Measurements from ENCODE around the gene LRP5. TPM values are rescaled to one million over a fixed set of nuclear protein-coding genes. Genes with fewer than 3 reads are reported as not detected.

Gene LRP5
- total and polyA plus RNA-seq, 9 of the 15 experiments (the other 6 are each of a cell fraction or from before 2014, with no cell fraction given) = 0.48 to 44.2 (median 13.5) TPM

GRCh38 chr11:68282141-68282860, 30.1 kb upstream of the LRP5 start:
- no peaks in the 10 kb centered on the region for H3K9me1 ChIP-seq (ENCODE audit: control insufficient read depth, insufficient read depth, low read length)
- no peaks in the 10 kb centered on the region for H3K27me3 ChIP-seq (ENCODE audit: control insufficient read depth in 2 of 2, insufficient read depth in 2 of 2, low read length in 2 of 2)
- peak overlapping the region; percentile 44; the same call in 2 of the 3 replicates for H3K27ac ChIP-seq (ENCODE audit: extremely low read depth, low read depth, low read length)
- POLR2A ChIA-PET = interaction anchor here (0.6 kb wide), 1 partner anchor 30 kb away, joined by 3 read pairs; the partner anchor contains the start of gene LRP5
- H3K79me2 ChIP-seq (ENCODE audit: control insufficient read depth, insufficient read depth, low read length) = no peaks in the 10 kb centered on the region
- H3K9ac ChIP-seq (ENCODE audit: insufficient read depth in 1 of 2, low read depth in 2 of 2, low read length in 2 of 2) = peak overlapping the region; percentile 15 to 36; a peak in 1 of 4 replicates
- 19% methylated on average over 15 of the region's 15 CpGs for WGBS (ENCODE audit: insufficient coverage, low coverage, missing lambda C conversion rate)
- peaks cover 5 to 11% of the 10 kb centered on the region in 2 experiments; a peak in 4 of 5 replicates for H3K4me1 ChIP-seq (replicated peaks in 1 of 2; ENCODE audit: control insufficient read depth in 2 of 2, insufficient read depth in 2 of 2, low read length in 2 of 2)
- H3K4me3 ChIP-seq = no peak overlapping the region
- H3K9me3 ChIP-seq (replicated peaks; ENCODE audit: control insufficient read depth, insufficient read depth, low read depth, low read length) = no peaks in the 10 kb centered on the region; the same call in 1 of the 2 replicates
- peak; percentile 73 for FAIRE-seq
- no TSS peak for BruUV-seq (replicated peaks)
- H3K36me3 ChIP-seq (ENCODE audit: control insufficient read depth, insufficient read depth, low read length) = no peaks in the 10 kb centered on the region
- H2AFZ ChIP-seq (ENCODE audit: low read depth, low read length) = peak overlapping the region; percentile 83
- intact Hi-C loops (cut with micrococcal nuclease) (no loop called here), in situ Hi-C loops (cut with MboI) (no loop called here)
- peak overlapping the region; percentile 59 for H3K4me2 ChIP-seq (ENCODE audit: insufficient read depth, low read length)
- no peaks in the 10 kb centered on the region for H4K20me1 ChIP-seq (replicated peaks; ENCODE audit: control insufficient read depth, insufficient read depth, low read length)
- ATAC-seq = peak; percentile 74
- DNase-seq (ENCODE audit: extremely low read depth in 1 of 4, low spot score in 3 of 4) = peak in 3 of 4 experiments; percentile 17 to 49 (median 43)
- CTCF ChIA-PET (ENCODE audit: low intra/inter-chr PET ratio) = no interaction called here
- TF ChIP-seq MXD1 (CRISPR knock-in tag; IDR thresholded peaks at IDR 0.05; ENCODE audit: borderline replicate concordance, poor library complexity, severe bottlenecking) (no peak), ZNF146 (CRISPR knock-in tag; IDR thresholded peaks at IDR 0.05; ENCODE audit: unreplicated experiment) (no peak), CSDE1 (IDR thresholded peaks at IDR 0.05) (no peak), ZNF175 (CRISPR knock-in tag; IDR thresholded peaks at IDR 0.05; ENCODE audit: low read depth) (peak; percentile 91; the same call in 1 of the 2 replicates), ZNF431 (CRISPR knock-in tag; IDR thresholded peaks at IDR 0.05) (no peak), TCFL5 (CRISPR knock-in tag; conservative IDR thresholded peaks at IDR 0.05) (no peak), ETS1 (conservative IDR thresholded peaks at IDR 0.05; ENCODE audit: control insufficient read depth, low read depth, low read length) (no peak), BHLHE40 (IDR thresholded peaks at IDR 0.05; ENCODE audit: low read length) (0 out of 2 replicates have a peak, but pooled peaks have one; percentile 34), SMARCE1 (IDR thresholded peaks at IDR 0.05) (0 out of 2 replicates have a peak, but pooled peaks have one; percentile 52), ZNF512 (tag; IDR thresholded peaks at IDR 0.05) (no peak), TCF7 (IDR thresholded peaks at IDR 0.05; ENCODE audit: borderline replicate concordance) (no peak), ZNF778 (CRISPR knock-in tag; IDR thresholded peaks at IDR 0.05) (no peak), CCAR2 (IDR thresholded peaks at IDR 0.05; ENCODE audit: low read depth, low read length) (no peak), ZNF239 (CRISPR knock-in tag; IDR thresholded peaks at IDR 0.05) (no peak), CC2D1A (IDR thresholded peaks at IDR 0.05) (no peak), ARNT (IDR thresholded peaks at IDR 0.05) (no peak), SNIP1 (IDR thresholded peaks at IDR 0.05; ENCODE audit: low read depth) (no peak), ZNF57 (CRISPR knock-in tag; IDR thresholded peaks at IDR 0.05) (no peak), ZNF589 (CRISPR knock-in tag; IDR thresholded peaks at IDR 0.05; ENCODE audit: low read depth) (peak; percentile 83; the same call in 1 of the 2 replicates), EP300 (IDR thresholded peaks at IDR 0.05; ENCODE audit: low read length) (0 out of 2 replicates have a peak, but pooled peaks have one; percentile 10), ETS2 (tag; IDR thresholded peaks at IDR 0.05; ENCODE audit: borderline replicate concordance, poor library complexity, severe bottlenecking) (no peak)

Data from K562 (cell line).